HUES64 (cell line): ENCODE data around the gene MFSD6.
"Not testable (repeated sequence)": the region's sequence is repeated elsewhere in the genome, so short reads cannot be mapped to it uniquely, and the experiment has no call there.

Experiments
- H3K27ac ChIP-seq: 2 replicates; pipeline ENCODE4 v1.7.0; 2013; ENCODE audit warnings: low read depth, low read length, inconsistent platforms
- H3K27me3 ChIP-seq: 2 replicates; pipeline ENCODE4 v1.6.1; 2013; ENCODE audit warnings: mild to moderate bottlenecking, low read length; ENCODE audit not compliant: insufficient read depth
- H3K36me3 ChIP-seq: 2 replicates; pipeline ENCODE4 v1.6.1; 2013; ENCODE audit warnings: mild to moderate bottlenecking, low read length; ENCODE audit not compliant: insufficient read depth
- H3K4me1 ChIP-seq: 2 replicates; pipeline ENCODE4 v1.6.1; 2013; ENCODE audit warnings: mild to moderate bottlenecking, low read length, moderate library complexity; ENCODE audit not compliant: insufficient read depth
- H3K4me3 ChIP-seq: 2 replicates; pipeline ENCODE4 v1.5.1; 2013; ENCODE audit warnings: mild to moderate bottlenecking, low read length, moderate library complexity
- H3K9ac ChIP-seq: 2 replicates; pipeline ENCODE4 v1.6.1; 2013; ENCODE audit warnings: mild to moderate bottlenecking, low read depth, low read length
- H3K9me3 ChIP-seq: 2 replicates; pipeline ENCODE4 v1.6.1; 2013; ENCODE audit warnings: low read depth, low read length; ENCODE audit not compliant: insufficient read depth
- WGBS: fragments of 150-250, 120-280 bp; methylation state at CpG from one replicate; pipeline ENCODE4 v1.1.7; 2013; ENCODE audit warnings: missing lambda C conversion rate; 5-methylcytosine and 5-hydroxymethylcytosine counted together

MFSD6 gene

DNA sequence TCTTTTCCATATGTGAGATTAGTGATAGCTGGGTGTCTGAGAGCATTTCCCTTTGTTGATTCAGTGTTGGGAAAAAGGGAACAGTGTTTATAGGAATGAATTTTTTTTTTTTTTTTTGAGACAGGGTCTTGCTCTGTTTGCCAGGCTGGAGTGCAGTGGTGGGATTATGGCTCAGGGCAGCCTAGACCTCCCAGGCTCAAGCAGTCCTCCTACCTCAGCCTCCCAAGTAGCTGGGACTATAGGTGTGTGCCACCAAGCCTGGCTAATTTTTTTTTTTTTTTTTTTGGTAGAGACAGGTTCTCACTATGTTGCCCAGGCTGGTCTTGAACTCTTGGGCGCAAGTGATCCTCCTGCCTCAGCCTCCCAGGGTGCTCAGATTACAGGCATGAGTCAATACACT lies 60.2 kb downstream of the MFSD6 start:
- WGBS = 90% methylated on average over 1 of the region's 1 CpG
- H3K4me3 ChIP-seq, H3K9me3 ChIP-seq, H3K27ac ChIP-seq, H3K27me3 ChIP-seq, H3K36me3 ChIP-seq, H3K9ac ChIP-seq, H3K4me1 ChIP-seq: not testable (repeated sequence)

DNA sequence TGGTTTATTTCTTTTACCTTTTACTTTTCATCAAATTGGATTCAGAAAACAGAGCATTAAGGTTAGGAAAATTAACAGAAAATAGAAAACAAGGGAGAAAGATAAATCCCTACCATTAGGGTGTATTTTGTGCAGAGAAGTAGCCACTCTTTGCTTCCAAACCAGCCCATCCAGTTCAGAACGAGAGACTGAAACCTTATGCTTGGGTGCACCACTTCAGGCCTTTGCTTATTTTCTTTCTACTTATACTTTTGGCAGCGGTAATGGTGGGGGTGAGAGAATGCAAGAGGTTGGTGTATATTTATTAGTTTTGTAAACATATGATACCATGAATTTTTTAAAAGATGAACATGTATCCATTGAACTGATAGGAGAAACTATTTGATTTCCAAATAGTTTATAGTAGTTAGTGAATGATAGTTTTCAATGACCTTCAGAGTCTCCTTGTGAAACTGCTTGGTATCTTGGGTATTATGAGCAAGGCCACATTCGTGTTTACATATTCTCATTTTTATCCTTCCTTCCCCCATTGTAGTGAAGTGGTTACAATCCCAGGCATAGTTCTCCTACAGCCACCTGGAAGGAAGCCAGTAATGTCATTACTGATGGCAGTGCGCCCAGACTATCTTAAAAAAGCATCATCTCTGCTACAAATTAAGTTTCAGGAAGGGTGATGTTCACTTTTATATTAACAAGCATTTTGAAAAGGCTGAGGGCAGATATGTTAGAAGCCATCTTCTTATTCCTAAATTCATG lies 60.8 kb downstream of the MFSD6 start:
- no peaks in the 10 kb centered on the region for H3K27me3 ChIP-seq
- peaks cover 9% of the 10 kb centered on the region; the same call in 1 of the 2 replicates for H3K9me3 ChIP-seq
- H3K27ac ChIP-seq = no peak overlapping the region
- no peak overlapping the region for H3K4me3 ChIP-seq
- H3K4me1 ChIP-seq = peaks cover 6% of the 10 kb centered on the region; the same call in 1 of the 2 replicates
- WGBS = 100% methylated on average over 1 of the region's 4 CpGs
- no peak overlapping the region for H3K9ac ChIP-seq
- no peaks in the 10 kb centered on the region for H3K36me3 ChIP-seq

DNA sequence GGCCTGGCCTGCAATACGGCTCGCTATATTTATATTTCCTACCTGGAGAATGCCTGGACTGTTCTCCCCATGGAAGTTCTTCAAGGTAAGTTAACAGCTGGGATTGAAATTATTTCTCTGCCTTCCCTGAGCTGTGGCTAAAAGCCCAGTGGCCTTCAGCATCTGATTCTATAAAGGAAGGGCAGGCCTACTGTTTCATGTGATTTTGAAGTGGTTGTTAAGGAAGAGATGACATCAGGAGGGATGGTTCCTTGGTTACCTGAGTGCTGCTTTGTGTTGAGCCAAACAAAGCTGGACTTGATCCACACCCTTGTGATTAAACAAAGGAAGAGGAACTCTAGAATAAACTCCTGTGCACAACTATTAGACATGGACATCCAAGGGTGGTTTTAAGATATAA lies 61.6 kb downstream of the MFSD6 start:
- 88% methylated on average over 2 of the region's 2 CpGs for WGBS
- no peaks in the 10 kb centered on the region for H3K36me3 ChIP-seq
- H3K9me3 ChIP-seq = peaks cover 9% of the 10 kb centered on the region; the same call in 1 of the 2 replicates
- H3K4me1 ChIP-seq = peaks cover 6% of the 10 kb centered on the region; the same call in 1 of the 2 replicates
- no peak overlapping the region for H3K27ac ChIP-seq
- no peaks in the 10 kb centered on the region for H3K27me3 ChIP-seq
- H3K4me3 ChIP-seq = no peak overlapping the region
- H3K9ac ChIP-seq = no peak overlapping the region

DNA sequence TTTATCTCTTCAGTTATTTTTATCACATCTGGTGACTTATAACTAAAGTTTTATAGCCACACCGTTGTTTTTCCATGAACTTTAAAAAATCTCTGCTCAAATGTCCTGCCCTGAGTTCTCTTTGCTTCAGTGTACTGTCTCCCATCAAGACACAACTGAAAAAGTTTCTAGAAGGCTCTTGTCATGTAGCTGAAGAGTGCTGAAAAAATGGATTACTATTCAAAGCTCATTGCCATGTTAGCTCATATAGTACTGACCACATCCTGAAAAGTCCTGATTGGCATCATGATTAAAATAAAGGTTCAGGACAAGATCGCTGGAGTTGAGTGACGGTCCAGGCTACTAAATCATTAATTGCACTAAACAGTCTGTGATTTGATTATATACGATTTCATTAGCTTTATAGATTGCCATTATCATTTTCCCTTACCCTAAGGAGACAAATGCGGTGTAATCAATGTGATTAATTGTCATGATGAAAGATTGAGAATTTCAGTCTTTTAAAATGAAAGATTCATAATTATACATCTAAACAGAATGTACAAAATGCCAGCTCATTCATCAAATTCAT lies 62.2 kb downstream of the MFSD6 start:
- Histone ChIP-seq H3K4me3 (no peak overlapping the region), H3K36me3 (no peaks in the 10 kb centered on the region), H3K27me3 (no peaks in the 10 kb centered on the region), H3K9ac (no peak overlapping the region), H3K4me1 (peaks cover 6% of the 10 kb centered on the region; the same call in 1 of the 2 replicates), H3K9me3 (peaks cover 9% of the 10 kb centered on the region; the same call in 1 of the 2 replicates), H3K27ac (no peak overlapping the region)
- WGBS = 96% methylated on average over 3 of the region's 5 CpGs

DNA sequence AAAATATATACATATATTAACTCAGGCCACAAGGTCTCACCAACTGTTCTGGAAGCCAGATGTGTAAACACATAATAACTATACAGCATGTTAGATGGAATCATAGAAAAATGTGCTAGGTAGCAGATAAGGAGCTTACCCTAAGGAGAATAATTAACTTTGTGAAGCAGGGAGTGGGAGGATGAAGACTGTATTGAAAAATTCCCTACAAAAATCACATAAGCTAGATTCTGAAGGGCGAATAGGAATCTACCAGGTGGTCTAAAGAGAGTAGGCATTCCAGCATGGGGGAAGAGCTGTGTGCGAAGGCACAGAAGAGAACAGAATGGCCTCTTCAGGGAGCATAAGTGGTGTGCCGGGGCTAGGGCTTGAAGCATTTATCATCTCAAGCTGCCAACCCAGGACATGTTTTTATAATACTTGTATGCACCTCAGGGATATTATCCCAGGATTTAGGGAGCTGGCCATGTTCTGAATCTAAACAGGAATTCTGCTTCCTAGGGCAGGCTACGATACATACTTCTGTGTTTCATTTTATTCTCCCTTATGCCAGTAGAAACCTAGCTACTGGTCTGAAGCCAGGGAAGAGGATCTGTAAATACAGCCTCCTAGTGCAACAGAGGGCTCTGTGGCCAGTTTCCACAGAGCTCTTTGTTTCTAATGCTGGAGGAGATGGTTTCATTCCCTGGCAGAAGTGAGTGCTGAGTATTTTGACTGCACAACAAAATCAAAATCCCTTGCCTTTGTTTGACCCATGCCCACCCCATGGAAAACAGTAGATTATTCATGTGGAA lies 69.7 kb downstream of the MFSD6 start:
- Histone ChIP-seq H3K9me3 (no peaks in the 10 kb centered on the region), H3K4me1 (no peaks in the 10 kb centered on the region), H3K27me3 (no peaks in the 10 kb centered on the region), H3K4me3 (no peak overlapping the region), H3K36me3 (no peaks in the 10 kb centered on the region), H3K27ac (no peak overlapping the region), H3K9ac (no peak overlapping the region)
- 92% methylated on average over 4 of the region's 4 CpGs for WGBS

DNA sequence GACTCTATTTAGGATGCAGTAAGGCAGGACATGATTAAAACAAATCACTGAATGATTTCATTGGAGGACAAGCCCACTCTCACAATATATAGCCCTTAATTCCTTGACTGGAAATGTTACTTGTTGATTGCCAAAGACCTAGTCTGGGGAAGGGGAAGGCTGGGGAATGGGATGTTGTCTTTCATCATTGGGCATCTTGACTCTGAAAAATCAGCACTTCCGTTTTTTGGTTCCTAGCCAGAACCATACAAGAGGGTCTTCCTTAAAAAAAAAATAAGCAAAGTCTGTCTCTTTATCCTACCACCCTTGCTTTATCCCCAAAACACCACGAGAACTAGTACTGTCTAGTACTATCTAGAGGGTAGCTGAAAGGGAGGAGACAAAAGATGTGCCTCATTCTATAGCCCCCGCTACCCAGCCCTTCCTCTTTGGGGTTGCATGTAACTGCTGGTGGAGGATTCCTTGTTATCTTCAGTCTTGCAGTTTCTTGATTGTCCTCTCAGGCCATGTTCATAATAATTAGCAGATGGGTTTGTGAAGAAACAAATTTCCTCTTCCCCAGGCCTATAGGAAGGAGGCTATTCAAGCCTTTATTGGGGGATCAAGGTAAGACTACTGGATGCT lies 70.5 kb downstream of the MFSD6 start:
- WGBS = 85% methylated on average over 2 of the region's 3 CpGs
- Histone ChIP-seq H3K9ac (no peak overlapping the region), H3K4me3 (no peak overlapping the region), H3K4me1 (no peaks in the 10 kb centered on the region), H3K9me3 (no peaks in the 10 kb centered on the region), H3K36me3 (no peaks in the 10 kb centered on the region), H3K27ac (no peak overlapping the region), H3K27me3 (no peaks in the 10 kb centered on the region)

DNA sequence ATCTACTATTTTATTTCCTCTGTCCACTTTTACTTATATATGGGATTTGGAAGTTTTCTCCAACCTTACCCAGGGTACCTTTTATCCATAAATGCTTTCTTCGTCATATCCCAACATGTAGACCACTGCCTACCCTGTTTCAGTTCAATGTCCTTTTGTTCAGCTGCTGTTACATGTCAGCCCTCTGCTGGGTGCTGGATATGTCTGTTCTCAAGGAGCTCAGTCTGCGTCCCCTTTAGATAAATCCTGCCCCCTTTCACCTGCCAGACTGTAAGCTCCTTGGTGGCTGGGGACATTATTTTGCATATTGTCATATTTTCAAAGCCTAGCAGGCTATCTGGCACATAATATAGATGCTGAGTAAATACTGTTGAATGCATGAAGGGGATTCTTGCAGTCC lies 73.2 kb downstream of the MFSD6 start:
- H3K4me1 ChIP-seq = no peaks in the 10 kb centered on the region
- no peak overlapping the region for H3K27ac ChIP-seq
- H3K9ac ChIP-seq = no peak overlapping the region
- WGBS = 98% methylated on average over 2 of the region's 2 CpGs
- no peaks in the 10 kb centered on the region for H3K9me3 ChIP-seq
- H3K27me3 ChIP-seq = no peaks in the 10 kb centered on the region
- no peak overlapping the region for H3K4me3 ChIP-seq
- H3K36me3 ChIP-seq = no peaks in the 10 kb centered on the region

DNA sequence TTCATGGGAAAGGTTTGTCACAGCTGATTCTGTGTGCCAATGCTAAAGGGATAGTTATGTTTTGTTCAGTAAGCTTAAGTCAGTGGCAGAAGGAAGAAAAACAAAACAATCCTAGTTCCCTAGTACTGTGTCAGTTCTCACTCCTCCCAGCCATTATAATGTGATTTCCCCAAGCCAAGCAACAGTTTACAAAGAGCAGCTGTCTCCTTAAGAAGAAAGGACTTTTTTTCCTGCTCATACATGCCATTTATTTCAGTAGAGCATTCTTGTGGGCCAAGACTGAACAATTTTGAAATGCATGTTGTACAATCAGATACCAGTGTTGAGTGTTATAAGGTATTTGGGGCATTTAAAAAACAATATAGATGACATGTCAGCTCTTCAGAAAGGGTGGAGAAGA lies 74.3 kb downstream of the MFSD6 start:
- Histone ChIP-seq H3K9me3 (no peaks in the 10 kb centered on the region), H3K27me3 (no peaks in the 10 kb centered on the region), H3K4me3 (no peak overlapping the region), H3K36me3 (no peaks in the 10 kb centered on the region), H3K9ac (no peak overlapping the region), H3K4me1 (no peaks in the 10 kb centered on the region), H3K27ac (no peak overlapping the region)

DNA sequence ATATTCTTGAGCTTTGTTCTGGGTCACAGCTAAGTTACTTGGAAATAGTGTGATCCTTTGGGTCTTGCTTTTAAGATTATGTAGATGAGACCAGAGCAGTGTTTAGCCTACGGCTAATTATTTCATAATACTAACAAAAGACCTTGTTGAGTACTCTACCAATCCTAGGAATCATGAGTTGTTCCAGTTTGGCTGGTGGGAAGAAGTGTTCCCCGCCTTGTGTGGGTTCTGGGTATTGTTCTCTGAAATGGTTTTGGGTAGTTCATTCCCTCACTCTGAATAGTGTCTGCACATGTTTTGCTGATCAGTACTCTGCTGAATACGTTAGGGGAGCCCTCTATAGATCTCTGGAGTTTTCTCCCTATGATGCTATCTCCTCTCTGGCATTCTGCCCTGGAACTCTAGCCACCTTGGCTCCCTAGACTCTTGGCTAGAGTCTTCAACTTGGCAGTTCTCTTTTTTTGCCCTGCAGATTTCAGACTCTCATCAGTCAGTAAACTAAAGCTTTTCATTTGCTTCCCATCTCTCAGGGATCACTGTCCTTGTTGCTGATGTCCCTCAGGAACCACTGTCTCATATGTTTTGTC lies 78.0 kb downstream of the MFSD6 start:
- 89% methylated on average over 2 of the region's 3 CpGs for WGBS
- H3K9ac ChIP-seq = no peak overlapping the region

DNA sequence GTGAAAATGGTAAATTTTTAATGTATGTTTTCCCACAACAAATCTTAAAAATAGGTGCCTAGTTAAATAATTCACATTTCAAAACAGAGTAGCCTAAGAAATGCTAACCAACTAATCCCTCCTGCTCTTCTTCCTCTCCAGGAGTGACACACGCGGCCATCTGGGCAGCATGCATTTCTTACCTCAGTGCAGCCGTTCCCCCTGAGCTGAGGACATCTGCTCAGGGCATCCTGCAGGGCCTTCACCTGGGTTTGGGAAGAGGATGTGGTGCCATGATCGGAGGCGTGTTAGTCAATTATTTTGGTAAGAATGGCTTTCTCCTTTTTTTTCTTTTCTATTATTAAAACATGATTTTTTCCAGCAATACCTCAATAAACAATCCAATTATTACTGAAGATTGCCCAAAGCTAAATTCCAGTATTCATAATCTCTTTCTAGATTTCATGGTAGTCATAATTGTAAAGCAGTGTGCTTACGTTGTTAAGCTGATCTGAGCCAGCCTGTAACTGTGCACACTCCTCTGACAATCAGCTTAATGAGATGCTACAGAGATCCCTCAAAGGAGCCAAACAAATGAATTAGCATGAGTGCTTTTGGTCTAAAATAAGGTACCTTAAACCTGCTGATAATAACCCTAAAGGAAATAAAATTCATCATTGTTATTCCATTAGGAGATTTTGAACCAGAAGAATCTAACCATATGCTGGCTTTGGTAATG lies 80.5 kb downstream of the MFSD6 start:
- no peak overlapping the region for H3K9ac ChIP-seq
- WGBS = 87% methylated on average over 4 of the region's 6 CpGs
- peaks cover 13% of the 10 kb centered on the region; the same call in 1 of the 2 replicates for H3K4me1 ChIP-seq
- no peak overlapping the region for H3K4me3 ChIP-seq
- H3K27ac ChIP-seq = no peak overlapping the region
- H3K27me3 ChIP-seq = no peaks in the 10 kb centered on the region
- H3K9me3 ChIP-seq = no peaks in the 10 kb centered on the region
- H3K36me3 ChIP-seq = no peaks in the 10 kb centered on the region

More for the DNA sequence above, 78.0 kb downstream of the MFSD6 start:
- H3K9me3 ChIP-seq = no peaks in the 10 kb centered on the region
- no peaks in the 10 kb centered on the region for H3K27me3 ChIP-seq
- no peaks in the 10 kb centered on the region for H3K36me3 ChIP-seq
- peaks cover 13% of the 10 kb centered on the region; the same call in 1 of the 2 replicates for H3K4me1 ChIP-seq
- H3K27ac ChIP-seq = no peak overlapping the region
- no peak overlapping the region for H3K4me3 ChIP-seq
